DMS53 treated with DMSO at 0.1 percent for 48 hours (cell line): Measurements from ENCODE around the gene DTNA.
A peak's percentile ranks its signal among the peaks of the same experiment; 100 is the strongest.
"Not testable (repeated sequence)": the region's sequence is repeated elsewhere in the genome, so short reads cannot be mapped to it uniquely, and the experiment has no call there.

Source experiments
- DNase-seq: peaks from one replicate; lab custom pipeline; 2025; ENCODE audit not compliant: unreplicated experiment; lab: John Stamatoyannopoulos, UW

Gene DTNA

DNA sequence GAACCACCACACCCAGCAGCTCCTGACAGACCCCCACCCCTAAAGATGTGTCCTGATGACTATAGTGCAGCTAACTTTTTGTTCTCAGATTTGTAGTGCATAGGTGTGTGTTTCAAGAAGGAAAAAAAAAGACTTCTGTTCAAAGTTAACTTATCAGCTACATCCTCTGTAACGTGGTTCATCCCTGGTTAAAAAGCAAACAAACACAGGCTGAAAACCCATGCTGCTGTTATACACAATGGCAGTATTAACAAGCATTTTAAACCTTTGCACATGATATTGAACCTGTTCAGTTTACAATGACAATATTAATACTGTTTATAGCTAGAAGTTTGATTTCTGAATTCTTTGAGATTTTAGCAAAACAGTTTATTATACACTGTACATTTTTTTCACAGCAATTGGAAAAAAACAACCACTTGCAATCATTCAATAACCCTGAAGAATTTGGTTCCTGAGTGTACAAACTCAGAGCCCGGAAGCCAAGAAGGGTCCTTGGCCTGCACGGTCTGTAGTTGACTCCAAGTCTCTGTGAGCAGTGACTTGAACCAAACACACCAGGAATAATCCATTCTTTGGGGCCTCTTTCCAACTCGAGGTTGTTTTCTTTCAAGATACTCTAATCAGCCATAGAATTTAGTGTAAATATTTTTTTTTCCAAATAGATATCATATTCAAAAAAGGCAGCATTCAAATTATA lies 177.9 kb downstream of the DTNA start:
- no peak for DNase-seq

DNA sequence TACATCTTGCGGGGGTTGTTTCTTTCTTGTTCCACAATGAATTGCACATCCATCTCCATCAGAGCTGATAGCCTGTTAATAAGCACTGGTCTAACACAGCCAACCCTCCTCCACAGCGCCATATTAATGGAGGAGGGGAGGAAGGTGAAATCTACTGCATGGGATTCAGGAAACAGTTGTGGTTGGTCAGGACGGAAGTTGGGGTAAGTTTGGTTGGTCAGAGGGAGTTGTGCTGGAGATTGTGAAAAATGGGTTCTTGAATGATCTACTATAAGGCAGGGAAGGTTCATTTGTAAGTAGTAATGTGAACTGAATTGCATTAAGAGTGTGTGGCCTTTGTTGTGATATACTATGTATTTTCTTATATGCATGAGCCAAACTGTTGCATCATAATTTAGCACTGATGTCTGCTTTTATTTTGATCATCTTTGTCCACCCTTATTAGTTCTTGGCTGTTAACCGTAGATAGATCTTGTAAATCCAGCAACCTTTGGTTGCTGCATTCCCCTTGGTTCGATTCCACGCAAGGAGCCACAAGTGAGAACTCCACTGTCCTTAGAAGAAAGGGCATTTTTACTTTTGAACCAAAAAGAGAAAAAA lies 180.5 kb downstream of the DTNA start:
- DNase-seq, result no peak

DNA sequence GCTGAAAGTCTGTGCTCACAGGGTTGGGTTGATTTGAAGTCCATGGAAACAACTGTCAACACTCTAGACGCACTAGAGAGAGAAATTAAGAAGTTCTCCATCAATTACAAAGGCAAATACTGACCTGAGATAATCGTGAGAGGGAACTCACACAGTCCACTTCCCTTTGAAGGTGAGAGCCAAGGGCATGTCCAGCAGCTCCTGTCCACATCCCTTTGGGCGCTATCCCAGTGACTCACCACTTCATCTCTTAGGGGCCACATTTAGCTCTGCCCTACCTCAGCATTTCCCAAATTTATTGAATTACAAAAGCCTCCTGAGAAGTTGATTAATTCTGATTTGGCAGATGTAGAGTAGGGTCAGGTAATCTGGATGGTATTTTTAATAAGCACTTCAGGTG lies 182.3 kb downstream of the DTNA start:
- DNase-seq, result no peak

DNA sequence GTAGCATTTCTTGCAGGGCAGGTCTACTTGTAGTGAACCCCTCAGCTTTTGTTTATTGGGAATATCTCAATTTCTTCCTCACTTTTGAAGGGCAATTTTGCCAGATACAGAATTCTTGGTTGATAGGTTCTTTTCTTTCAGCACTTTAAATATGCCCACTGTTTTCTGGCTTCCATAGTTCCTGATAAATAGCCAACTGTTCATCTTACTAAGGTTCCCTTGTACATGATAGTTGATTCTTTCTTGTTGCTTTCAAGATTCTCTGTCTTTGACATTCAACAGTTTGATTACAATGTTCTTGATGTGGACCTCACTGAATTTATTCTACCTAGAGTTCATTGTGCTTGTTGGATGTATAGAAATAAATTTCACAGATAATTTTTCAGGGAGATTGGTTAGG lies 183.1 kb downstream of the DTNA start:
- DNase-seq, result no peak

DNA sequence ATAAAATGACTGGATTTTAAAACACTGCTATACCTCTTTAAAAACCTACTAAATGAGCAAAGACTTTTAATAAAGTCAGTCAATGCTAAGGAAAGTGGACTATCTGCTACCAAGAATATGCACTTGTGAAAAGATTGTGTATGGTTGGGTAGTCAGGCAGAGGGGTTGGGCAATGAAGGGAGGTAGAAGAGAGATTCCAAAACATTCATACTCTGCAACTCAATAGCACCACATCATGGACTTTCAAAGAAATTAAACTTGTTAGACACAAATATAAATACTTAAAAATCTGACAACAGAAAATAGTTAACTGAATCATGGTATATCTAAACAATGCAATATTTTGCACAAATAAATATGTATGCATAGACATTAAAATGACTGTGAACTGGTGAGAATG lies 191.2 kb downstream of the DTNA start:
- no peak for DNase-seq

DNA sequence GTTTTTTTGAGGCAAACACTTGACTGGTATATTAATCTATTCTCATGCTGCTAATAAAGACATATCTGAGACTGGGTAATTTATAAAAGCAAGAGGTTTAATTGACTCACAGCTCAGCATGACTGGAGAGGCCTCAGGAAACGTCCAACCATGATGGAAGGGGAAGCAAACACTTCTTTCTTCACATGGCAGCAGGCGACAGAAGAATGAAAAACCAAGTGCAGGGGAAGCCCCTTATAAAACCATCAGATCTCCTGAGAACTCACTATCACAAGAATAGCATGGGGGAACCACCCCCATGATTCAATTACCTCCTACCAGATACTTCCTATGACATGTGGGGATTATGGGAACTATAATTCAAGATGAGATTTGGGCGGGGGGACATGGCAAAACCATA lies 194.9 kb downstream of the DTNA start:
- DNase-seq, result no peak

DNA sequence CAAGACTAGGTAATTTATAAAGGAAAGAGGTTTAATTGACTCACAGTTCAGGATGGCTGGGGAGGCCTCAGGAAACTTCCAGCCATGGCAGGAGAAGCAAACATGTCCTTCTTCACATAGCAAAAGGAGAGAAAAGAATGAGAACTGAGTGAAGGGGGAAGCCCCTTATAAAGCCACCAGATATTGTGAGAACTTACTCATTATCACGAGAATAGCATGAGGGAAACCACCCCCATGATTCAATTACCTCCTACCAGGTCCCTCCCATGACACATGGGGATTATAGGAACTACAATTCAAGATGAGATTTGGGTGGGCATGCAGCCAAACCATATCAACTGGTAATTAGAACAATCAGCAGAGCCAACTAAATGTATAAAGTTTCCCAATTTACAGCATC lies 196.9 kb downstream of the DTNA start:
- DNase-seq, result not testable (repeated sequence)

DNA sequence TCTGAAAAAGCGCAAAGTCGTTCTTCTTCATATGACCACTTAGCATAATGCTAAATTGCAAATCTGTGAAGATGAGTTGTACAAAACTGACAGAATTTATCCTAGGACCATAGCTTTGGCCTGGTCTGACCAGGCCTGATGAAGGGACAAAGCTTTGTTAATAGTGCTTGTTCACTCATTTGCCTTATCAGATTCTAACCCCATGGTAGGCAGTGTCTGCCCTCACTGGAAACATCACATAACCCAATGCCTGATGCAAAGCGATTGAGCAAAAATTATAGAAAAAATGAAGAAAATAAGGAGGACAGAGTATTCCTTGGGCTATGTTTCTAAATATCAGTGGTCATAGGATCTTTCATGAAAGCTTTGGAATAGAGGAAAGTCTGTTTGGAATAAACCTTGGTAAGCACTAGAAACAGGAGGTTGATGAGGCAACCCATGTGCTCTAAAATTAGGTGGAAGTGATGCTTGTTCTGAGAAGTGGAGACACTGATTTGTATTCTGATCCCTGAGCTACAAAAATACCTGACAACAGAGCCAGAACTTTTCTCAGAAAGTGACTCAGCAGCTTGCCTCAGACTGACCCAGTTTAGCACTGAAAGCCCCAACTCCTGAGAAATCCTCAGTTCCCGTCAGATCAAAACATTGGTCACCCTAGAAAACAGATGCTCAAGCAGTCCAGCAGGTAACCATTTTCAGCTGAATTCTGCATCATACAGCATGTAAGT lies 199.7 kb downstream of the DTNA start:
- DNase-seq, result no peak

DNA sequence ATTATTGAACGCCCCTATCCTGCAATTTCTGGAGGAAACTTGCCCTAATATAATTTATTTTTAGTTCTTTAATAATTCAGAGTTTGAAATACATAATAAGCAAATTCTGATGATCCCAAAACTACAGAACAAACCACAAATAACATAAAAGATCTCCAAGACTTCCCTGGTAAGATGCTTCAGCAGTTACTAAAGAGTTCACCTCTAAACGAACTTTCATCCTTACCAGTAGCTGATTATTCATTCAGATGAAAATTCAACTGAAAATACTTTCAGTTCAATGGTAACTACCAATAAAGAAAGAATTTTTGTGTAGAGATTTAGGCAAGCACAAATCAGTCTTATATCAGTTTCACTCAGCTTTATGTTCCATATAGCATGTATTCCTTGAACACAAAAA lies 201.0 kb downstream of the DTNA start:
- DNase-seq, result no peak

DNA sequence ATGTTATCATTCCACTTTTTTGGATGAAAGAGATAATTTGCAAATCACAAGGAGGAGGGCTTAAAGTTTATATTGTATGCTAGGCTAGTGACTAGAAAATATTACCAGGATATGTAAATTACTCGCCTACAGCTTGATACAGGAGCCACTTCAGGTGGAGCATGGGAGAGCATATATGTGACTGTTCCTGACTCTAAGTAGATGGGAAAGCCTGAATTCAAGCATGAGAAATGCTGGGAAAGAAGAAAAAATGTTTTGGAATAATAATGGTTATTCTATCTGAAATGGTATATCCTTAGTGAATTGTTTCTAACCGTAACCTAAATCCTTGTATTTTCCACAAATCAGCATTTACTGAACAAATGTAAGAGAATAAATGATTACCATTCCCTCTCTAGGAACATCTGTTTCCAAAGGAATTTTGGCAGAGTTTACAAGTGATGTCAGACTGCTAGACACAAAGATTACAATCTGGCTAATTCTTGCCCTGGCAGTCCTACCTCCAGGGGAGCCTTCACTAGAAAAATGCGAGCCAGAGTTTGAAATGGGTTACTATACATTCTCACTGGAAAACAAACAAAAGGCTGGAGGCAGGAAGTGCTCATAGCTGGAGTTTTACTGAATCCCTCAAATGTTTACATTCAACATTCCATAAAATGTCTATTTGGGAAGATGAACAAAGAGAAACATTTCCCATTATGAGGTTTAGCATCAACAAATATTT lies 201.7 kb downstream of the DTNA start:
- peak; percentile 26 for DNase-seq

DNA sequence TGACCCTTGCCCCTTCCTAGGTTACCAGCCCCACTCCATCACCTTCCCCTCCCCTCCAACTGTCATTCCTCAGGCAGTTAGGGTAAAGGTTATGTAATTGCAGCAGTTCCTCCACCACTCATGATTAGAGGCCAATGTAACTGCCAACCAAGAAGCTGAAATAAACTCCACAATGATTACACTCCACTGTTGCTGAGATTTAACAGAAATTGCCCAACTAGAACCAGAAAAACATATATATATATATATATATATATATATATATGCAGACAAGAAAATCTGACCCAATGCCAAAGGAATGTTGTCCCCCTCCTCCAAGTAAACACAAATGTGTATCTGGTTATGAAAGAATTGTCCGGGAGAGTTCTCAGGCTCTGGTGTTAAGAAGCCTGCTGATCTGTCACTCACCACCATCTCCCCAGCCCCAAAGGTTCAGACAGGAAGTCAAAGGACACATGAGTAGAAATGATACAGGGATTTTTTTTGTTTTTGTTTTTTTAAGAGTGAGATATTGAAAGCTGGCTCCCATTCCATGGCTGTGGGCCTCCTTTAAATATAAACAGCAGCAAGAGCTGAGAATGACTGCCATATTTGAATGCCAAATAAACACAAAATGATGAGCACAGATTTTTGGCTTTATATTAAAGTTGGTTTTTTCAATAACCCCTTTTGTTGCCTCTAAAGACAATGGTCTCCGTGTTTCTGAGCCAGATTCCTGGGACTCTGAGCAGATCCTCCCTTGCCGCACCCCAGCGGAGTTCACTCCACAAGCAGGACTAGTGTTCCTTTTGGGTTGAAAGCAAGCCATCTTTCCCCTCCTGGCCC lies 204.0 kb downstream of the DTNA start:
- no peak for DNase-seq

DNA sequence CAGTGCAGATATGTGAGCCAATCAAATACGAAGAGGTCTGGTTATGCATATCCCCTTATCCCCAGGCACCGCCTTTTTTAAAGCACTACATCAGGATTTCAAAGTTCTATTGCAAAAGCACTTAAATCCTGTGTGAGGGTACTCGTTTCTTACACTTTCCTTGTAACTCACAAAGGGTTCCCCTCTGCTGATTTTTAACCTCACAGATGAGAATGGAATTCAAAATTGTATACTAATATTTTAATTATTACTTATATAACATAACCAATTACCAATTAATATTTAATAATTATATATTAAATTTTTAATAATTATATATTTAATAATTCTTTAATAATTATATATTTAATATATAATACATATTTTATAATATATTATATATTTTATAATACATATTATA lies 204.9 kb downstream of the DTNA start:
- DNase-seq, result no peak

DNA sequence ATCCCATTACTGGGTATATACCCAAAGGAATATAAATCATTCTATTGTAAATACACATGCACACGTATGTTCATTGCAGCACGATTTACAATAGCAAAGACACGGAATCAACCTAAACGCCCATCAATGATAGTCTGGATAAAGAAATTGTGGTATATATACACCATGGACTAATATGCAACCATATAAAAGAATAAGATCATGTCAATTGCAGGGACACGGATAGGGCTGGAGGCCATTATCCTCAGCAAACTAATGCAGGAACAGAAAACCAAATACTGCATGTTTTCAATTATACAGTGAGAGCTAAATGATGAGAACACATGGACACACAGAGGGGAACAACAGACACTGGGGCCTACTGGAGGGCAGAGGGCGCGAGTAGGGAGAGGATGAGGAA lies 206.4 kb downstream of the DTNA start:
- DNase-seq, result not testable (repeated sequence)

DNA sequence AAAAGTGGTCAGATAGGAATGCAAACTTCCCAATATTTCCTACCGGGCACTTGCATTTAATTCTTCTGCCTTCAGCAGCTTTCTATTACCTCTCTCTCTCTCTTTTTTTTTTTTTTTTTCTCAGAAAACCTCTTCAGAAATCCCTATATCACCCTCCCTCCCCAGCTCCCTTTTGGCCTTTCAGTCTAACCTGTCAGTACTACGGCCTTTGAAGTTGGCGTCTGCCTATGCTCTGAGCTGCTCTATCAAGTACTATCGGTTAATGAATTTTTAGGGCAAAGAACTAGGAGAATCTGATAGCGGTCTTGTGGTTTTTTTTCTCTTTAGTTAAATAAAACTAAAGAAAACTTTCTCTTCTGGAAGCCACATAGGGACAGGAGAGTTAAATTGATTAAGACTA lies 208.8 kb downstream of the DTNA start:
- no peak for DNase-seq

DNA sequence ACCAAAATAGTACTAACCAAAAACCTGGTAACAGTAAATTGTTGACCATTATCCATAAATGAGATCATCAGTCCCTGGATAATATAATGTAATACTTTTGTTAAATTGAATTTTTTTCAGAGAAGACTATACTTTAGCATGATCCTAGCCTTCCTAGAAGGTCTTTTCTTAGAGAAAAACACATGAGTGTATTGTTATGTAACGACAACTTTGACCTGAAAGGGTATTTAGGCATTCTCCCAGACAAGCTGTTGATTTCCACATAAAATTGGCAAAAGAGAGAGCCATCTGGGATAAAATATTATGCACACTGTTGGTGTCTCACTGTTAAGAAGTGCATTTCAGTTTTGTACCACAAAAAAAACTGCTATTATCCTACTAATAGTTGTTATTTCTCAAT lies 211.1 kb downstream of the DTNA start:
- no peak for DNase-seq

DNA sequence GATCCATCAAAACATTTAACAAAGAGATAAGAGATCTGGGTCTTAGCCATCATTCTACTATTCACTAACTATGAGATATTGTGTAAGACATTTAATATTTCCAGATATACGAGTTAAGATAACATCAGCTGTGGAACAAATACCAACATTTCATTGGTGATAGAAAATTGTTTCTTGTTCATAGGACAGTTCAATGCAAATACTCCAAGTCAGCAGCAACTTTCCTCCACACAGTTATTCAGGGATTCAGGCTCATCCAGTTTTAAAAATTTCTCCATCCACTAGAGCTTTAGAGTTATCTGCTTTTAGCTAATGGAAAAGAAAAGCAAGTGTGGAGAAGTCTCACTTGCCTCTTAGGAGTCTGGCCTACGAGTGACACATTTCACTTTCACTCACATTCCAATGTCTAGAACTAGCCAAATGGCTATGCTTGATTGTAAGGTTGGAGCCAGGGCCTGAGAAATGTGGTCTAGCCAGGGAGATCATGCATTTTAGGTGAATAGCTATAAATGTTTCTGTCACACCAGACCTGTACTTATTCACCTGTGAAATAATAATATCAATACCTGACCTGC lies 211.8 kb downstream of the DTNA start:
- DNase-seq, result no peak

DNA sequence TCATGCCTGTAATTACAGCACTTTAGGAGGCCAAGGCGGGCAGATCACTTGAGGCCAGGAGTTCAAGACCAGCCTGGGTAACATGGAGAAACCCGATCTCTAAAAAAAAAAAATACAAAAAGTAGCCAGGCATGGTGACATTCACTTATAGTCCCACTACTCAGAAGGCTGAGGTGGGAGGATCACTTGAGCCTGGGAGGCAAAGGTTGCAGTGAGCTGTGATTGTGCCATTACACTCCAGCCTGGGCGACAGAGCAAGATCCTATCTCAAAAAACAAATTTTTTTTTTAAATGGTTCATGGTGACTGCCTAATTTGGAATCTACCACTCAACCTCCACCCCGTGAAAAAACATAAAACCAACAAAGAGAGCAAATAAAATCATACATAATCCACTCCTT lies 212.5 kb downstream of the DTNA start:
- DNase-seq, result not testable (repeated sequence)

DNA sequence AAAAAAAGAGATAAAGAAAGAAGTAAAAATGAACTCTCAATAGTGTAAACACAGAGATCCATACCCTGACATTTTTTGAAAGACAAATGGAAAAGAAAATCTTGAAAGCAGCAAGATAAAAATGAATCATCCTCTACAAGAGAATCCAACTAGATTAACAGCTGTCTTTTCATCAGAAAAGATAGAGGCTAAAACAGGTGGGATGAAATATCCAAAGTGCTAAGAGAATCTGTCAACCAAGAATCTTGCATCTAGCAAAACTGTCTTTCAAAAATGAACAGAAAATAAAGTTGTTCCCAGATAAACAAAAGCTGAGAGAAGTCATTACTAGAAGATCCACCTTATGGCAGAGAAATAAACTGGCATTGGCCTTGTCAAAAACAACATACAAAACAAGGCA lies 213.8 kb downstream of the DTNA start:
- no peak for DNase-seq

DNA sequence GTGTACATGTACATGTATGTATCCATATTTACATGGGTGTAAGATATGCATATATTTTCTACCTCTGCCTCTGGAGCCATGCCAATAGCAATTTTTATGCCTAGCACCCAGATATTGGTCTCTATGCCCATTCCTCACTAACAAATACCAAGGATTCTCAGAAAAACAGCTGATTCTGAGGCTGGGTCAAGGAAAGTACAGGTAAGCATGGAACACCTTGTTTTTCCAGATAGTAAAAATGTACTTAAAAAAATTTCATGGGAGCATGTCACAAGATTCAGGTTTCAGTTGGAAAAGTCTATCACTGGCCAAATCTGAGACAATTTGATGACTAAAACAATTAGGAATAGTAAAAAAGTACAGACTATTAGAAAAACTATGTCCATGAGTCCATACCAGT lies 216.6 kb downstream of the DTNA start:
- DNase-seq, result no peak

DNA sequence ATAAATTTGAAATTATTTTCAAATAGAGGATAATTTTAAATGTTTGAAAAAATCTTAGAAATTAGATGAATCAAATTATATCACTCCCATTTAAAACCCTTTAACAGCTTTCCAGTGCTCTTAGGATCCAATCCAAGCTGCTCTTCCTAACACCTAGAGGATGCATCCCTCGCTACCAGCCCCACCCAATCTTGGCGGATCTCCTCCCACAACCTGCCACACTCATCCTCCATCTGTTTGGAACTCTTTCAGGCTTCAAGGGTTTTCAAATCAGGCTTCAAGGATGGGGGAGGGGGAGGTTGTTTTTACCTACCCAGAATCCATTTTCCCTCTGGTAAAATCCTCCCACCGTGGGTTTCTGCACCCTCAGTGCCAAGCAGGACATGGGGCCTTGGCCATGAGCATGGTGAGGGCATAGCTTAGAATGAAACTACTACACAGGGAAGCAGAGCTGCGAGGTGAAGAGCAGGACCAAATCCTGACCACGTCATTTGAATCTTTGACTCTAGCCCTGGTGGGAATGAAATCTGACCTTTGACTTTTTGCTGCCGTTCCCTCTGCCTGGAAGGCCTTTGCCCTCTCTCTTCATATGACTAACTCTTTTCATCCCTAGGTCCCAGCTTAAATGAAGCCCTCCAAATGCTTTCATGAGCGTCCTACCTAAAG lies 218.1 kb downstream of the DTNA start:
- DNase-seq, result no peak
